Vagina (tissue), 2 donors: Measurements from ENCODE around the gene LAG3.

Experiments
- POLR2AphosphoS5 ChIP-seq, 2 donors: sonication (generic); formaldehyde crosslinking; IDR thresholded peaks; one replicate each; pipeline ENCODE4 v1.9.0; 2017; ENCODE audit warnings: antibody characterized with exemption in 2 of 2, mild to moderate bottlenecking in 2 of 2, low read depth in 1 of 2; ENCODE audit not compliant: insufficient read depth in 1 of 2
- TF ChIP-seq, protein P1 (sequence below), 3 experiments: fragments of 450-650 bp in 2 of 3; fragments of 200-600 bp in 1 of 3; sonication (generic) in 1 of 3; IDR thresholded peaks; one replicate each; pipeline ENCODE4 v1.5.1; 2017 to 2019; ENCODE audit warnings: antibody characterized with exemption in 3 of 3, mild to moderate bottlenecking in 2 of 3, moderate library complexity in 2 of 3

DNA sequence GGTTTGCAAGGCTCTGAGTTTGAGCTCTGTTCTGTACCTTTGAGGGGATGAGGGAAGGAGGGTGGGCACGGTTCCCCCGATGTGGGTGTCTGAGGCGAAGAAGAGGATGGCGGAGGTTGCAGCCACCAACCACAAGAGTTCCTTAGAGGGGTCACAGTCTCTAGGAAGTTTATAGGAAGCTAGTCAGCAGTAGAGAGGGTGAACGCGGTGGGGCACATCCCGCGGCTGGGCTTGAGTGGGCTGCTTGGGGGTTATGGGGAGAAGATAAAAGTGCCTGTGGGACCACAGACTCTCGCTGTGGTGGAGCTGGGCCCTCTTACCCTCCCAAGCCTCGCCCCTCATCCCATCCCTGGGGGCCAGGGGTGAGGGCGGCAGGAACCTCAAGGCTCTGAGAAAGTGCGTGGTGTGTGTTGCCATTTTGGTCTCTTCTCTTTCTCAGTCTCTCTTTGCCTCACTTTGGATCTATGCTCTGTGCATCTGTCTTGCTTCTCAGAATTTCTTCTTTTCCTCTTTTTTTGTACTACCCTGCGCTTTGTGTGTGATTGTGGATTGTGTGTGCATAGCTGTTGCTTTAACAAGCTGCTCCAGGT, 19.7 kb downstream of the LAG3 start:
- TF ChIP-seq, protein P1, sequence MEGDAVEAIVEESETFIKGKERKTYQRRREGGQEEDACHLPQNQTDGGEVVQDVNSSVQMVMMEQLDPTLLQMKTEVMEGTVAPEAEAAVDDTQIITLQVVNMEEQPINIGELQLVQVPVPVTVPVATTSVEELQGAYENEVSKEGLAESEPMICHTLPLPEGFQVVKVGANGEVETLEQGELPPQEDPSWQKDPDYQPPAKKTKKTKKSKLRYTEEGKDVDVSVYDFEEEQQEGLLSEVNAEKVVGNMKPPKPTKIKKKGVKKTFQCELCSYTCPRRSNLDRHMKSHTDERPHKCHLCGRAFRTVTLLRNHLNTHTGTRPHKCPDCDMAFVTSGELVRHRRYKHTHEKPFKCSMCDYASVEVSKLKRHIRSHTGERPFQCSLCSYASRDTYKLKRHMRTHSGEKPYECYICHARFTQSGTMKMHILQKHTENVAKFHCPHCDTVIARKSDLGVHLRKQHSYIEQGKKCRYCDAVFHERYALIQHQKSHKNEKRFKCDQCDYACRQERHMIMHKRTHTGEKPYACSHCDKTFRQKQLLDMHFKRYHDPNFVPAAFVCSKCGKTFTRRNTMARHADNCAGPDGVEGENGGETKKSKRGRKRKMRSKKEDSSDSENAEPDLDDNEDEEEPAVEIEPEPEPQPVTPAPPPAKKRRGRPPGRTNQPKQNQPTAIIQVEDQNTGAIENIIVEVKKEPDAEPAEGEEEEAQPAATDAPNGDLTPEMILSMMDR (IDR thresholded peaks at IDR 0.05) = no peak
- no peak for TF ChIP-seq POLR2AphosphoS5 (IDR thresholded peaks at IDR 0.05; ENCODE audit: insufficient read depth in 1 of 2, low read depth in 1 of 2)
